OCI-LY7 (cell line): ENCODE data around the gene DPEP2NB. TPM values are rescaled to one million over a fixed set of nuclear protein-coding genes. Genes with fewer than 3 reads are reported as not detected.

Source experiments
- BruUV-seq: library from RNA; stranded (reverse); fragments of 400-500 nt; replicated peaks from 2 replicates; lab custom pipeline; 2021; lab: Mats Ljungman, UMichigan
- CTCF ChIA-PET: fragments of 300-600 bp; sonication (Branson Sonifier 250); formaldehyde crosslinking; loops from one replicate; lab custom pipeline; 2022; ENCODE audit warnings: antibody characterized with exemption; ENCODE audit not compliant: unreplicated experiment; lab: Charles Lee
- POLR2A ChIA-PET: fragments of 300-600 bp; sonication (Branson Sonifier 250); formaldehyde crosslinking; loops from one replicate; lab custom pipeline; 2022; ENCODE audit warnings: antibody characterized with exemption; lab: Charles Lee
- DNase-seq: peaks from one replicate; pipeline ENCODE4 v3.0.0-alpha.2; 2015; ENCODE audit warnings: low spot score
- H2AFZ ChIP-seq: fragments of 200-600 bp; sonication (generic), shearing (Covaris generic); 2 replicates; pipeline ENCODE4 v1.6.1; 2014; ENCODE audit warnings: mild to moderate bottlenecking, antibody characterized with exemption, low read length, moderate library complexity
- H3K27ac ChIP-seq: fragments of 200-600 bp; sonication (generic); 2 replicates; pipeline ENCODE4 v1.5.1; 2014; ENCODE audit warnings: mixed run types, low read depth, mild to moderate bottlenecking, moderate library complexity, low read length, inconsistent platforms; ENCODE audit not compliant: poor library complexity, severe bottlenecking
- H3K36me3 ChIP-seq: fragments of 200-600 bp; sonication (generic); 2 replicates; pipeline ENCODE4 v1.6.1; 2014; ENCODE audit warnings: mild to moderate bottlenecking, antibody characterized with exemption, low read length, moderate library complexity, mixed read lengths; ENCODE audit not compliant: insufficient read depth
- H3K4me1 ChIP-seq: fragments of 200-600 bp; sonication (generic); 2 replicates; pipeline ENCODE4 v1.5.1; 2014; ENCODE audit warnings: mild to moderate bottlenecking, low read length; ENCODE audit not compliant: insufficient read depth, poor library complexity, severe bottlenecking
- H3K4me2 ChIP-seq: fragments of 200-600 bp; sonication (generic); 2 replicates; pipeline ENCODE4 v1.6.1; 2014; ENCODE audit warnings: mild to moderate bottlenecking, low read length
- H3K4me3 ChIP-seq: fragments of 200-600 bp; sonication (generic); 2 replicates; pipeline ENCODE4 v1.5.1; 2014; ENCODE audit warnings: mild to moderate bottlenecking, low read depth, low read length; ENCODE audit not compliant: poor library complexity, severe bottlenecking
- H3K79me2 ChIP-seq: fragments of 200-600 bp; sonication (generic); 2 replicates; pipeline ENCODE4 v1.6.1; 2016; ENCODE audit warnings: low read depth, mild to moderate bottlenecking, low read length, moderate library complexity, mixed read lengths; ENCODE audit not compliant: insufficient read depth
- H3K9me2 ChIP-seq: fragments of 200-600 bp; sonication (generic); 2 replicates; pipeline ENCODE4 v1.6.1; 2016; ENCODE audit warnings: mild to moderate bottlenecking, low read length, mixed read lengths; ENCODE audit not compliant: insufficient read depth
- H3K9me3 ChIP-seq: fragments of 200-600 bp; sonication (generic); 2 replicates; pipeline ENCODE4 v1.6.1; 2014; ENCODE audit warnings: mild to moderate bottlenecking, mixed run types, low read length, mixed read lengths
- H4K20me1 ChIP-seq: fragments of 200-600 bp; sonication (generic); 2 replicates; pipeline ENCODE4 v1.6.1; 2014; ENCODE audit warnings: mild to moderate bottlenecking, antibody characterized with exemption, low read length, moderate library complexity, mixed read lengths; ENCODE audit not compliant: insufficient read depth
- EZH2phosphoT487 ChIP-seq: fragments of 200-600 bp; sonication (generic); IDR thresholded peaks from 2 replicates; pipeline ENCODE4 v1.6.1; 2018; ENCODE audit warnings: low read depth, borderline replicate concordance, mild to moderate bottlenecking, mixed run types, antibody characterized with exemption, low read length, moderate library complexity, mixed read lengths
- intact Hi-C: fragments of 100-400 bp; cut with micrococcal nuclease; formaldehyde crosslinking; loops from one replicate; pipeline ENCODE4 v1.10.0; 2022; ENCODE audit not compliant: unreplicated experiment
- total RNA-seq, 2 experiments: library from RNA; depleted of rRNA in 1 of 2; stranded (reverse); fragments of >200 nt in 1 of 2; shearing (Covaris generic) in 1 of 2; gene quantifications; 2 replicates each; pipeline ENCODE4 v1.2.3, GENCODE V29; 2014 to 2022
- TF ChIP-seq, protein P1 (sequence below): fragments of 200-600 bp; sonication (generic); conservative IDR thresholded peaks from 2 replicates; pipeline ENCODE4 v1.5.1; 2014; ENCODE audit warnings: mild to moderate bottlenecking, antibody characterized with exemption, low read length, moderate library complexity, mixed read lengths

The DPEP2NB gene
- total RNA-seq, 2 experiments from 2014 or later: not detected

GRCh38 chr16:67982011-67982696 is 33.6 kb downstream of the DPEP2NB start:
- BruUV-seq: no TSS peak
- H3K4me3 ChIP-seq: no peak overlapping the region
- ChIA-PET POLR2A (interaction anchor here (1.2 kb wide), 1 partner anchor 41 kb away, joined by 4 read pairs; the partner anchor contains the start of genes DDX28 and DUS2), CTCF (interaction anchor here (1.0 kb wide), 1 partner anchor 12 kb away, joined by 5 read pairs; no protein-coding TSS in a partner anchor)
- TF ChIP-seq, protein P1, sequence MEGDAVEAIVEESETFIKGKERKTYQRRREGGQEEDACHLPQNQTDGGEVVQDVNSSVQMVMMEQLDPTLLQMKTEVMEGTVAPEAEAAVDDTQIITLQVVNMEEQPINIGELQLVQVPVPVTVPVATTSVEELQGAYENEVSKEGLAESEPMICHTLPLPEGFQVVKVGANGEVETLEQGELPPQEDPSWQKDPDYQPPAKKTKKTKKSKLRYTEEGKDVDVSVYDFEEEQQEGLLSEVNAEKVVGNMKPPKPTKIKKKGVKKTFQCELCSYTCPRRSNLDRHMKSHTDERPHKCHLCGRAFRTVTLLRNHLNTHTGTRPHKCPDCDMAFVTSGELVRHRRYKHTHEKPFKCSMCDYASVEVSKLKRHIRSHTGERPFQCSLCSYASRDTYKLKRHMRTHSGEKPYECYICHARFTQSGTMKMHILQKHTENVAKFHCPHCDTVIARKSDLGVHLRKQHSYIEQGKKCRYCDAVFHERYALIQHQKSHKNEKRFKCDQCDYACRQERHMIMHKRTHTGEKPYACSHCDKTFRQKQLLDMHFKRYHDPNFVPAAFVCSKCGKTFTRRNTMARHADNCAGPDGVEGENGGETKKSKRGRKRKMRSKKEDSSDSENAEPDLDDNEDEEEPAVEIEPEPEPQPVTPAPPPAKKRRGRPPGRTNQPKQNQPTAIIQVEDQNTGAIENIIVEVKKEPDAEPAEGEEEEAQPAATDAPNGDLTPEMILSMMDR: no peak
- no peak for TF ChIP-seq EZH2phosphoT487
- H3K4me2 ChIP-seq: no peak overlapping the region
- DNase-seq: no peak
- intact Hi-C loops: no loop called here
- no peak overlapping the region for H2AFZ ChIP-seq
- H3K36me3 ChIP-seq: no peaks in the 10 kb centered on the region
- H3K9me2 ChIP-seq: no peaks in the 10 kb centered on the region
- no peaks in the 10 kb centered on the region for H3K9me3 ChIP-seq
- H3K27ac ChIP-seq: no peak overlapping the region
- peaks cover 27% of the 10 kb centered on the region for H3K4me1 ChIP-seq
- no peaks in the 10 kb centered on the region for H3K79me2 ChIP-seq
- no peaks in the 10 kb centered on the region for H4K20me1 ChIP-seq

DNA sequence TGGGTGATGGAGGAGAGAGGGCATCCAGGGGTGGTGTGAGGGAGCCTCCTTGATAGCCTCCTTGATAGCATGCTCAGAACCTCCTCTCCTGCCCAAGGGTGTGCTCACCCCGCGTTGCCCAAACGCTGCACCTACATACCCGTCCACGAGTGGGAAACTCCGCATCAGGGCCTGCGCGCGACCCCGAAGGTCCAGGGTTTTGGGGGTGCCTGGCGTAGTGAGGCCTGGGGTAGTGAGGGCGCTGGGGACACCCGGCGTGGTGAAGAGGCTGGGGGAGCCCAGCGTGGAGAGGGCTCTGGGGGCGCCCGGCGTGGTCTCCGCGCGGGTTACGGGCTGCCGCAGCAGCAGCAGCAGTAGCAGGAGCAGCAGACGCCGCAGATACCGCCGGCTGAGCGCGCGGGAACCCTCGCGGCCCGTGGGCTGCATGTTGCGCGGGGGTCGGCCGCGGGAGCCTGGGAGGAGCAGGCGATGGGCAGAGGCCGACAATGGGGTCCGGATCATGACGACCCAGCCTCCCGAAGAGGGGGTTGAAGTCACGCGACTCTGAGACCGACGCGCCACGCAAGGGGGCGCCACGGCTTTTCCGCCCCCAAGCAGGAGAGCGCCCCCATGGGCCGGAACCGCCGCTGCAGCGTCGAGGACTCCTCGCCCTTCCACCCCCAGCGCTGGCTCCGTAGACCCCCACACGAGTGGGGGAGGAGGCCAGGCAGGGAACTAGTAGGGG is 35.6 kb downstream of the DPEP2NB start, which contains the start of gene DPEP3:
TSS of gene DPEP3 (minus strand) at position 545 of the 724 bp plus-strand sequence. CDS start at position 426, 119 bp downstream.
- Histone ChIP-seq H3K36me3 (no peaks in the 10 kb centered on the region), H3K27ac (no peak within 1 kb of the TSS), H4K20me1 (no peaks in the 10 kb centered on the region), H3K9me2 (no peaks in the 10 kb centered on the region), H2AFZ (no peak within 1 kb of the TSS), H3K79me2 (no peaks in the 10 kb centered on the region), H3K4me2 (no peak within 1 kb of the TSS), H3K4me3 (no peak within 1 kb of the TSS), H3K4me1 (peaks cover 31% of the 10 kb centered on the region), H3K9me3 (no peaks in the 10 kb centered on the region)
- ChIA-PET CTCF (no interaction called here), POLR2A (no interaction called here)
- intact Hi-C loops: no loop called here
- no peak for DNase-seq
- BruUV-seq: no TSS peak
- TF ChIP-seq, protein P1: no peak
- no peak for TF ChIP-seq EZH2phosphoT487
